Natural killer cell (primary cell): ENCODE measurements around the gene GULP1. TPM values are rescaled to one million over a fixed set of nuclear protein-coding genes. Genes with fewer than 3 reads are reported as not detected.
"Not testable (repeated sequence)": the region's sequence is repeated elsewhere in the genome, so short reads cannot be mapped to it uniquely, and the experiment has no call there.

Source experiments
- ATAC-seq, 3 donors: fragments of 150-1000 bp in 2 of 3; fragments of 200-7000 bp in 1 of 3; cut with Tn5 transposase; 1 replicate in 1 of 3; 2 replicates in 2 of 3; pipeline ENCODE4 v1.10.0; 2021; ENCODE audit warnings: mild to moderate bottlenecking in 2 of 3, moderate library complexity in 2 of 3
- DNase-seq, 2 donors: peaks; one replicate each; pipeline versions ENCODE4 v3.0.0 to v3.0.0-alpha.2; 2013 to 2021; ENCODE audit warnings: mixed read lengths in 1 of 2
- H3K27ac ChIP-seq: one replicate; pipeline ENCODE4 v1.5.1; 2013; ENCODE audit warnings: mild to moderate bottlenecking, low read length
- H3K27me3 ChIP-seq: one replicate; pipeline ENCODE4 v1.6.1; 2013; ENCODE audit warnings: low read length; ENCODE audit not compliant: control insufficient read depth, insufficient read depth
- H3K36me3 ChIP-seq: one replicate; pipeline ENCODE4 v1.6.1; 2013; ENCODE audit warnings: low read length; ENCODE audit not compliant: control insufficient read depth, insufficient read depth
- H3K4me1 ChIP-seq: one replicate; pipeline ENCODE4 v1.6.1; 2013; ENCODE audit warnings: low read length; ENCODE audit not compliant: control insufficient read depth, insufficient read depth
- H3K4me3 ChIP-seq: one replicate; pipeline ENCODE4 v1.5.1; 2013; ENCODE audit warnings: low read length
- H3K9me3 ChIP-seq: one replicate; pipeline ENCODE4 v1.6.1; 2013; ENCODE audit warnings: low read length; ENCODE audit not compliant: control insufficient read depth, insufficient read depth
- H3K27ac Mint-ChIP-seq, 2 donors: one replicate each; pipeline ENCODE4 v1.8.0; 2022; ENCODE audit warnings: mild to moderate bottlenecking in 2 of 2, mixed read lengths in 2 of 2, moderate library complexity in 1 of 2
- H3K27me3 Mint-ChIP-seq, 2 donors: one replicate each; pipeline ENCODE4 v1.8.0; 2022; ENCODE audit warnings: low read depth in 2 of 2, mixed read lengths in 2 of 2
- H3K36me3 Mint-ChIP-seq: one replicate; pipeline ENCODE4 v1.8.0; 2022; ENCODE audit warnings: mixed read lengths
- H3K4me1 Mint-ChIP-seq, 2 donors: one replicate each; pipeline ENCODE4 v1.8.0; 2022; ENCODE audit warnings: mixed read lengths in 2 of 2
- H3K4me3 Mint-ChIP-seq: one replicate; pipeline ENCODE4 v1.8.0; 2022; ENCODE audit warnings: mild to moderate bottlenecking, moderate library complexity, mixed read lengths
- H3K9me3 Mint-ChIP-seq, 2 donors: one replicate each; pipeline ENCODE4 v1.8.0; 2022; ENCODE audit warnings: mixed read lengths in 2 of 2
- WGBS: methylation state at CpG from one replicate; pipeline ENCODE4 v1.1.7; 2013; ENCODE audit warnings: missing lambda C conversion rate; ENCODE audit not compliant: insufficient coverage; 5-methylcytosine and 5-hydroxymethylcytosine counted together
- intact Hi-C: fragments of 100-400 bp; cut with micrococcal nuclease; formaldehyde crosslinking; loops from one replicate; pipeline ENCODE4 v1.14.2; 2022
- total RNA-seq, 4 donors: library from RNA; stranded (reverse); fragments of 120-200 nt in 1 of 4; gene quantifications; one replicate each; pipeline versions ENCODE4 v1.2.3 to v1.2.4, GENCODE V29; 2013 to 2022
- TF ChIP-seq, protein P1 (sequence below): fragments of 200-600 bp; IDR thresholded peaks from one replicate; pipeline ENCODE4 v1.8.0; 2022; ENCODE audit warnings: antibody characterized with exemption

Gene GULP1
- total RNA-seq, 3 donors from 2014 or later (not counting 1 experiment from before 2014, with no cell fraction given), result not detected

DNA sequence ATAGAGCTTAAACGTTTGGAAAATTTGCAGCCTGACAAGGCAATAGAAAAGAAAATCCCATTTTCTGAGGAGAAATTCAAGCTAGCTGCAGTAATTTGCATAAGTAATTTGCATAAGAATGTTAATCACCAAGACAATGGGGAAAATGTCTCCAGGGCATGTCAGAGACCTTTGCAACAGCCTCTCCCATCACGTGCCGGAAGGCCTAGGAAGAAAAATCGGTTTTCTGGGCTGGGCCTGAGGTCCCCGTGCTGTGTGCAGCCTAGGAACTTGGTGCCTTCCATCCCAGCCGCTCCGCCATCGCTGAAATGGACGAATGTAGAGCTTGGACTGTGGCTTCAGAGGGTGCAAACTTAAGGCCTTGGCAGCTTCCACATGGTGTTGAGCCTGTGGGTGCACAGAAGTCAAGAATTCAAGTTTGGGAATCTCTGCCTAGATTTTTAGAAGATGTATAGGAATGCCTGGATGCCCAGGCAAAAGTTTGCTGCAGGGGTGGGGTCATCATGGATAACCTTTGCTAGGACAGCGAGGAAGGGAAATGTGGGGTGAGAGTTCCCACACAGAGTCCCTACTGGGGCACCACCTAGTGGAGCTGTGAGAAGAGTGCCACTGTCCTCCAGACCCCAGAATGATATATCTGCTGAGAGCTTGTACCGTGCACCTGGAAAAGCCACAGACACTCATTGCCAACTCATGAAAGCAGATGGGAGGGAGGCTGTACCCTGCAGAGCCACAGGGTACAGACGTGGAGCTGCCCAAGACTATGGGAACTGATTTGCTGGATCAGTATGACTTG is 164.6 kb downstream of the GULP1 start:
- H3K9me3 ChIP-seq, result peaks cover 5% of the 10 kb centered on the region
- Mint-ChIP-seq H3K27ac (no peak overlapping the region), H3K36me3 (no peaks in the 10 kb centered on the region), H3K4me3 (no peak overlapping the region), H3K4me1 (no peaks in the 10 kb centered on the region), H3K27me3 (no peaks in the 10 kb centered on the region), H3K9me3 (peaks cover 18 to 19% of the 10 kb centered on the region in 2 donors)
- no peak overlapping the region for H3K27ac ChIP-seq
- H3K36me3 ChIP-seq, result no peaks in the 10 kb centered on the region
- no peak overlapping the region for H3K4me3 ChIP-seq
- H3K4me1 ChIP-seq, result no peaks in the 10 kb centered on the region
- ATAC-seq (no peak), DNase-seq (no peak)
- WGBS, result 82% methylated on average over 12 of the region's 12 CpGs
- intact Hi-C loops, result no loop called here
- TF ChIP-seq, protein P1, sequence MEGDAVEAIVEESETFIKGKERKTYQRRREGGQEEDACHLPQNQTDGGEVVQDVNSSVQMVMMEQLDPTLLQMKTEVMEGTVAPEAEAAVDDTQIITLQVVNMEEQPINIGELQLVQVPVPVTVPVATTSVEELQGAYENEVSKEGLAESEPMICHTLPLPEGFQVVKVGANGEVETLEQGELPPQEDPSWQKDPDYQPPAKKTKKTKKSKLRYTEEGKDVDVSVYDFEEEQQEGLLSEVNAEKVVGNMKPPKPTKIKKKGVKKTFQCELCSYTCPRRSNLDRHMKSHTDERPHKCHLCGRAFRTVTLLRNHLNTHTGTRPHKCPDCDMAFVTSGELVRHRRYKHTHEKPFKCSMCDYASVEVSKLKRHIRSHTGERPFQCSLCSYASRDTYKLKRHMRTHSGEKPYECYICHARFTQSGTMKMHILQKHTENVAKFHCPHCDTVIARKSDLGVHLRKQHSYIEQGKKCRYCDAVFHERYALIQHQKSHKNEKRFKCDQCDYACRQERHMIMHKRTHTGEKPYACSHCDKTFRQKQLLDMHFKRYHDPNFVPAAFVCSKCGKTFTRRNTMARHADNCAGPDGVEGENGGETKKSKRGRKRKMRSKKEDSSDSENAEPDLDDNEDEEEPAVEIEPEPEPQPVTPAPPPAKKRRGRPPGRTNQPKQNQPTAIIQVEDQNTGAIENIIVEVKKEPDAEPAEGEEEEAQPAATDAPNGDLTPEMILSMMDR, result no peak
- H3K27me3 ChIP-seq, result no peaks in the 10 kb centered on the region

DNA sequence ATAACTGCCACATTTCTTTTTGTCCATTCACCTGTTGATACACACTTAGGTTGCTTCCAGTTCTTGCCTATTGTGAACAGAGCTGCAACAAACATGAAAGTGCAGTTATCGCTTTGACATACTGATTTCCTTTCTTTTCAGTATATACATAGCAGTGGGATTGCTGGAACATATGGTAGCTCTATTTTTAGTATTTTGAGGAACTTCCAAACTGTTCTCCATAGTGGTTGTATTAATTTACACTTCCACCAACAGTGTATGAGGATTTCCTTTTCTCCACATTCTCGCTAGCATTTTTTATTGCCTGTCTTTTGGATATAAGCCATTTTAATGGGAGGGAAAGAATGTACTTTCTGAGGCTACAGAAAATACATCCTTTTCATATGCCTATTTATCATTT is 167.4 kb downstream of the GULP1 start:
- H3K27ac Mint-ChIP-seq, result no peak overlapping the region
- TF ChIP-seq, protein P1, result no peak
- 100% methylated on average over 1 of the region's 2 CpGs for WGBS

DNA sequence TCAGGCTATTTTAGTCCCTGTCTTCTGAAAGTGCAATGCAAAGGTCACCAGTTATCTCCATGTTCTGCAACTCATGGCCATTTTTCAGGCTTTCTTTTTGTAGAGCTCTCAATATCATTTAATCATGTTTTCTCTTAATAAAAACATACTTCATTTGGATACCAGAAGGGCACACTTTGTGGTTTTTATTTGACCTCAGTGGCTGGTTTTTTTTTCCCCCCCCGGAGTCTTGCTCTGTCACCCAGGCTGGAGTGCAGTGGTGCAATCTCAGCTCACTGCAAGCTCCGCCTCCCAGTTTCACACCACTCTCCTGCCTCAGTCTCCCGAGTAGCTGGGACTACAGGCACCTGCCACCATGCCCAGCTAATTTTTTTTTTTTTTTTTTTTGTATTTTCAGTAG is 174.4 kb downstream of the GULP1 start:
- 68% methylated on average over 3 of the region's 3 CpGs for WGBS
- H3K4me1 Mint-ChIP-seq, intact Hi-C loops, H3K36me3 Mint-ChIP-seq, DNase-seq, H3K36me3 ChIP-seq, H3K9me3 ChIP-seq, H3K27ac Mint-ChIP-seq, ATAC-seq, H3K27me3 Mint-ChIP-seq, H3K4me3 ChIP-seq, H3K4me1 ChIP-seq, H3K27me3 ChIP-seq, H3K27ac ChIP-seq, H3K4me3 Mint-ChIP-seq: not testable (repeated sequence)
- peaks cover 20 to 24% of the 10 kb centered on the region in 2 donors for H3K9me3 Mint-ChIP-seq

More for the DNA sequence above, 167.4 kb downstream of the GULP1 start:
- ATAC-seq (no peak), DNase-seq (no peak)
- Histone ChIP-seq H3K4me1 (no peaks in the 10 kb centered on the region), H3K4me3 (no peak overlapping the region), H3K9me3 (peaks cover under 1% of the 10 kb centered on the region), H3K27ac (no peak overlapping the region), H3K27me3 (no peaks in the 10 kb centered on the region), H3K36me3 (no peaks in the 10 kb centered on the region)
- peaks cover 4% of the 10 kb centered on the region for H3K36me3 Mint-ChIP-seq
- H3K4me1 Mint-ChIP-seq, result no peaks in the 10 kb centered on the region
- no peaks in the 10 kb centered on the region for H3K27me3 Mint-ChIP-seq
- intact Hi-C loops, result no loop called here
- peaks cover 26 to 29% of the 10 kb centered on the region in 2 donors for H3K9me3 Mint-ChIP-seq
- no peak overlapping the region for H3K4me3 Mint-ChIP-seq

DNA sequence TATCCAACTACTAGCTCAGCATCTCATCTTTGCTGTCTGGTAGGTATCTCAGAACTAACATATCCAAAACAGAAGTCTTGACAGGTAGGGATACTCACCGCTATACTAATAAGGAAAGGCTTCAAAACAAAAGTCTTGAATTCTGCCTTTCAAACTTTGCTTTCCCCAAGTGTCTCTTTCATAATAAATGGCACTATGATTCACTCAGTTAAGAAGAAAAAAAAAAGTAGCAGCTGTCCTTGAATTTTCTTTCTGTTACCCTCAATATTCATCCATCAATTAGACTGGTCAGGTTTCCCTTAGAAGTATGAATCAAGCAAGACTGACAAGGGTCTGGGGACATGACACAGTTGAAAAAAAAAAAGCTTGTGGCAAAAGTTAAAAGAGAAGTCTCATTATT is 175.1 kb downstream of the GULP1 start:
- no peak for DNase-seq
- intact Hi-C loops, result no loop called here
- no peak overlapping the region for H3K27ac ChIP-seq
- Mint-ChIP-seq H3K4me3 (no peak overlapping the region), H3K36me3 (peaks cover 4% of the 10 kb centered on the region), H3K9me3 (peaks cover 20 to 24% of the 10 kb centered on the region in 2 donors), H3K4me1 (no peaks in the 10 kb centered on the region), H3K27ac (no peak overlapping the region), H3K27me3 (no peaks in the 10 kb centered on the region)
- ATAC-seq, result no peak
- no peaks in the 10 kb centered on the region for H3K27me3 ChIP-seq
- no peaks in the 10 kb centered on the region for H3K9me3 ChIP-seq
- H3K4me1 ChIP-seq, result no peaks in the 10 kb centered on the region
- H3K36me3 ChIP-seq, result no peaks in the 10 kb centered on the region
- TF ChIP-seq, protein P1, result no peak
- no peak overlapping the region for H3K4me3 ChIP-seq
- WGBS, result 86% methylated on average over 1 of the region's 1 CpG
